ENCODE data around the gene SPOCK1. TPM values are rescaled to one million over a fixed set of nuclear protein-coding genes. Genes with fewer than 3 reads are reported as not detected.

The SPOCK1 gene
- total and polyA plus RNA-seq, 5 experiments from 2014 or later, result not detected

DNA sequence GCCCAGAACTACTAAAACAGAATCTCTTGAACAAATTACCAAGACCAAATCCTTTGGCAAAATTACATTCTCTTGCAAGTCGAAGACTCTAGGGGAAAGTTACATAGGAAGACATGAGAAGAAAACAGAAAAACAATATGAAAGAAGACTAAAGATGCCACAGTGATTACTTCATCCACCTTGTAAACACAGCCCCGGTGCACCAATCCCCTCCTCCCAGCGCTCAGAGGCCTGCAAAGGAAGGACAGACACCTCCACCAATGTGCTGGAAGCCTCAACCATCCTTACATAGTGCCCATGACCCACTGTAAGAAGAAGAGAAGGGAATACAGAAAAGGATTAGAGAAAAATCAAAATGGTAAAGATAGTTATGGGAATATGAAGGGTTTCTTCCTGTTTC, 218.5 kb downstream of the SPOCK1 start:
- POLR2A ChIA-PET, result no interaction called here
- Mint-ChIP-seq H3K36me3 (no peaks in the 10 kb centered on the region), H3K4me3 (no peak overlapping the region), H3K27ac (no peak overlapping the region), H3K4me1 (no peaks in the 10 kb centered on the region), H3K27me3 (peaks cover 0 to 25% (median 11%) of the 10 kb centered on the region in 5 donors), H3K9me3 (no peaks in the 10 kb centered on the region)
- no peak for DNase-seq
- ATAC-seq, result no peak

DNA sequence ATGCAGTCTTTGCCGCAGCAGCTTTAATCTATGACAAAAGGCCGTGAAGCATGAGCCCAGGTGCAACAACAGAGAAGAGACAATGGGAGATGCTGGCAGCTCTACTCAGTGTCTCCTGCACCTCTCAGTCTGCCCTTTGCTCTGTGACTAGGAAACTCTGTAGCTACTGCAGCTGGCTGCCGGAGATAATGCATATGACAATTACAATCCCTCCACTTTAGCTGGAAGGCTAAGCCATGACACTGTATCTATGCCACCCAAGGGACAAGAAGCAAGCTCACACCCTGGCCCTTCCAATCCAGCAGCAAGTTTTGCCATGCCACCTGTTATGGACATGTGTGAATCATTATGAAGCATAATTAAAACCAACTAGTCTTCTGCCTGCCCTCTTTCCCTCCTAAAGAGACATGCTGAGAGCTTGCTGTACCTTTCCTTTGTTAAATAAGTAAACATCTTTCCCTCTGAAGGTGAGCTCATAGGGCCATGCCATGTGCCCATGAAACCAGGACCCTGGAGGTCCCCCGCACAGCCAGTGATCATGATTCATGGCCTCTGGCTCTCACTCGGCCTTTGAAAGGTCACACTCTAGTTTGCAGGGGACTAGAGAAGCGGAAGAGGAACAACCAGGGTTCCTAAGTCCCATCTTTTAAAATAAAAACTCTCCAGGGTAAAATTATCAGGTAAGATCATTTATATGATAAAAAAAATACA, 219.4 kb downstream of the SPOCK1 start:
- DNase-seq (no peak), ATAC-seq (no peak)
- no peak overlapping the region for H3K4me3 Mint-ChIP-seq
- no peak overlapping the region for H3K27ac Mint-ChIP-seq
- H3K9me3 Mint-ChIP-seq, result no peaks in the 10 kb centered on the region
- H3K36me3 Mint-ChIP-seq, result no peaks in the 10 kb centered on the region
- POLR2A ChIA-PET, result no interaction called here
- H3K4me1 Mint-ChIP-seq, result no peaks in the 10 kb centered on the region
- peaks cover 0 to 25% (median 11%) of the 10 kb centered on the region in 5 donors for H3K27me3 Mint-ChIP-seq

DNA sequence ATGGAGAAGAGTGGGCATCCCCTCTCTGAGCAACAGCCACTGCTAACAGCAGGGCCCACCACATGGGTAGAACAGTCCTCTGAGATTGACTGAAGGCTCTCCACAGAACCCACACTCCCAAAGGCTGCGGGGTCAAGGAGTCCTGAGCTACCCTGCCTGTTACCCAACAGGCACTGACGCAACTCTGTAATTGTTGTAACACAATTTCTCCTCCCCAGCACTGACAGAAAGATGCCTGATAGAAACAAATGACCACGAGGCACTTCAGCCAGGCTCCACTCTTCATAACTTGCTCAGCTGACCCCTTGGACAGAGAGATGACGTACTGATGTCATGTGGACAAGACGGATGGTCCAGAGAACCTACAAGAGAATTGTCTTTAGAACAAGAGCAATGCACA, 220.7 kb downstream of the SPOCK1 start:
- peaks cover 0 to 16% (median 7%) of the 10 kb centered on the region in 5 donors for H3K27me3 Mint-ChIP-seq
- no peak overlapping the region for H3K27ac Mint-ChIP-seq
- no peak for DNase-seq
- no peaks in the 10 kb centered on the region for H3K4me1 Mint-ChIP-seq
- ATAC-seq, result no peak
- no peak overlapping the region for H3K4me3 Mint-ChIP-seq
- H3K36me3 Mint-ChIP-seq, result no peaks in the 10 kb centered on the region
- POLR2A ChIA-PET, result no interaction called here
- no peaks in the 10 kb centered on the region for H3K9me3 Mint-ChIP-seq

DNA sequence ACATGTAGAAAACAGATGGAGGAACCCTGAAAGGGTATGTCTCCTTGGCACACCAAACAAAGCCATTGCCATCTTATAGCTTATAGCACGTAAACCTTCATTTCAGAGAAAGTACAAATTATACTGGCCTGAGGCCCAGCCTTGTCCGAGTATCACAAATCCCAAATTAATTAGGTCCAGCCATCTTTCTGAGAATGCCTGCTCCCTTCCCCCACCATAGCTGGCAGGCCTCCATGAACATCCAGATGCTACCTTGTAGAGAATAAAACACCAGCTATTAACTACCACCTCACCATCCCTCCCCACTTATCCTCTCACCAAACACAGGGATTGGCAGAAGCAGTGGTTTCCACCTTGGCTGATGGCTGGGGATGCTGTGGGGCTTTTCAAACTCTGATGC, 224.0 kb downstream of the SPOCK1 start:
- H3K27me3 Mint-ChIP-seq, result peaks cover 0 to 16% (median 7%) of the 10 kb centered on the region in 5 donors

DNA sequence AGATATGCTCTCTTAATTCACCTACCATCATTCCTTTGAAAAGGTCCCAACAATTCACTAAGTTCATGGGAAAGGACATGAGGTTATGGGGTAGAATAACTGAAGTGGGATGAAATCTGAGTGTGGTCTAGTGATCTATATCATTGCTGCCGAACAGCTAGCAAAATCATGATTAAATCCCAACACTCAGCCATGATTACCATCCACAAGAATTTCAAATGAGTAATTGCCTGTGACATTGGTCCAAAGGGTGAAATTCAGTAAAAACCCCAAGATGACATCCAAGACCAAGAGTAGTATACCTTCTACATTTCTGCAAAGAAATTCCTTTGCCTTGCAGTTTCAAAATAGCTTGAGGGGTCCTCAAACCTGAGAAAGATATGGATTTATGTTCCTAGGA, 225.6 kb downstream of the SPOCK1 start:
- DNase-seq (no peak), ATAC-seq (no peak)
- Mint-ChIP-seq H3K4me1 (no peaks in the 10 kb centered on the region), H3K27me3 (peaks cover 0 to 11% (median 5%) of the 10 kb centered on the region in 5 donors), H3K9me3 (no peaks in the 10 kb centered on the region), H3K36me3 (no peaks in the 10 kb centered on the region), H3K4me3 (no peak overlapping the region), H3K27ac (no peak overlapping the region)
- POLR2A ChIA-PET, result no interaction called here

More for the DNA sequence above, 224.0 kb downstream of the SPOCK1 start:
- Mint-ChIP-seq H3K4me1 (no peaks in the 10 kb centered on the region), H3K9me3 (no peaks in the 10 kb centered on the region), H3K36me3 (no peaks in the 10 kb centered on the region), H3K4me3 (no peak overlapping the region), H3K27ac (no peak overlapping the region)
- POLR2A ChIA-PET, result no interaction called here
- ATAC-seq (no peak), DNase-seq (no peak)

DNA sequence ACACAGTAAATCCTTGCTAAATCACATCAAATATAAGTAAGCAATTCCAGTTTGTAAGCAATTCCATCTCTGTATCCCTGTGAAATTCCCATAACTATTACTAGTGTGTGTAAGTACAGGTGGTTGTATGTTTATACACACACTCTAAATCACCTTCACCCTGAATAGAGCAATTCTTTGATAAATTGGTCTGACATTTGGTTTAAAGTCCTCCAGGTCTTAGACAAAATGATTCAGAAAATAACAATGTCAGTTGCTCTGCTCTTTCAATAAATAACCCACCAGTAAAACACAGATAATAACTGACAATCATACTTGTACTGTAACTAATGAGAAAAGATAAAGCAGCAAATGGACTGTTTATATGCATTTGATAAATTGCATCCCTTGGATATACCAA, 226.3 kb downstream of the SPOCK1 start:
- no peaks in the 10 kb centered on the region for H3K9me3 Mint-ChIP-seq
- H3K27me3 Mint-ChIP-seq, result peaks cover 0 to 7% (median 2%) of the 10 kb centered on the region in 5 donors
- POLR2A ChIA-PET, result no interaction called here
- DNase-seq (no peak), ATAC-seq (no peak)
- H3K36me3 Mint-ChIP-seq, result no peaks in the 10 kb centered on the region
- H3K4me1 Mint-ChIP-seq, result no peaks in the 10 kb centered on the region
- no peak overlapping the region for H3K4me3 Mint-ChIP-seq
- no peak overlapping the region for H3K27ac Mint-ChIP-seq

DNA sequence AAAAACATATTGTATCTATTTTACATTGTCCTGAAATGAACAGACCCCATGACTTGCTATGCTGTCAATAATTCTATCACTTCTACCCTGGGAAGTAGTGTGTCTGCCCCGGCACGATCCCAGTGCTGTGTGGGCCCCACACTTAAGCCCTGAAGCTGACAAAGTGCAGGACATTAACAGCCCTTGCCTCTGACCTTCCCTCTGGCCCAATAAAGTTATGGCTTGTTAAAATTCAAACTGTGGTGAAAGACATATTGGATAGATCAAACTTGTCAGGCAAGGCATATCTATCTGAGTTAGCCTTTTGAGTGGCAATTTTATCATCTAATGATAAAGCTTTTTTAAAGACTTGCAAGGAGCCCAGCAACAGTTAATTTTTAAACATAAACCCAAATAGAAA, 229.2 kb downstream of the SPOCK1 start:
- no peaks in the 10 kb centered on the region for H3K9me3 Mint-ChIP-seq
- no peaks in the 10 kb centered on the region for H3K36me3 Mint-ChIP-seq
- H3K27ac Mint-ChIP-seq, result no peak overlapping the region
- no peak overlapping the region for H3K4me3 Mint-ChIP-seq
- no peak for ATAC-seq
- POLR2A ChIA-PET, result no interaction called here
- peaks cover 2 to 27% (median 4%) of the 10 kb centered on the region in 5 donors for H3K27me3 Mint-ChIP-seq
- no peak for DNase-seq
- no peaks in the 10 kb centered on the region for H3K4me1 Mint-ChIP-seq

DNA sequence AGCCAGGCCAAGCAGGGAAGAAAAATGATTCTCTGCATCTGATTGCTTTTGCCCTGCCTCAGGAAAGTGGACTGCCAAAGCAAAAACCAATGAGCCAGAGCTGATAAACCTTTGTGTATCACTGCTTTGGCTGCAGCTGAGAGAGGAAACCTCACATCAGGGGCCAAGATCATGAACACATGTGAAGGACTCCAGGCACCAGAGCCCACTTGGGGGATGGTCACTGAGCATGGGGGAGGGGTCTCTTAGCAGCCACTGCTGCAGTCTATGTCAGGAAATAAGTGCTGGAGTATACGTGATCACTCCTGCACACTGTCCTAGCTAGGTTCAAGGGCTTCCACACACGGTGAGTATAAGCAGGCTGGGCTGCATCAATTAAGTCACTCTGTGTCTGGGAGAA, 229.9 kb downstream of the SPOCK1 start:
- no peaks in the 10 kb centered on the region for H3K36me3 Mint-ChIP-seq
- no peaks in the 10 kb centered on the region for H3K9me3 Mint-ChIP-seq
- ATAC-seq (no peak), DNase-seq (no peak)
- POLR2A ChIA-PET, result no interaction called here
- no peak overlapping the region for H3K27ac Mint-ChIP-seq
- H3K4me3 Mint-ChIP-seq, result no peak overlapping the region
- H3K4me1 Mint-ChIP-seq, result no peaks in the 10 kb centered on the region
- H3K27me3 Mint-ChIP-seq, result peaks cover 2 to 27% (median 6%) of the 10 kb centered on the region in 5 donors

DNA sequence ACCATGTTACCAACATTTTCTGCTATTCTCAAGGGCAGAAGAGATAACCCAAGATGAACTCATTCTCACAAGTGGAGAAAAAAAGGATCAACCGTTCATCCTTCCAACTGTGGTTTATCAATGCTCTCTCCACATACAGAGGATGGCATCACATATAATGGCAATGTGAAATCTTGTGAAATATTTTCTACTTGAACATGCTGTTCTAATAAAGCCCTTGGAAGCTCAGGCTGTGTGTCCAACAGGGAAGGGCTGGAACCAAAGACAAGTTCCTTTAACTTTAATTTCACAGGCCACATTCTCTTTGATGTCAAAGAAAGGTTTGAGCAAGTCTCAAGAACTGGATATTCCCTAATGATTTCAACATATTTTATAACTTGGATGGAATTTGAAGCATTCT, 230.5 kb downstream of the SPOCK1 start:
- POLR2A ChIA-PET, result no interaction called here
- Mint-ChIP-seq H3K27me3 (peaks cover 2 to 27% (median 6%) of the 10 kb centered on the region in 5 donors), H3K36me3 (no peaks in the 10 kb centered on the region), H3K9me3 (no peaks in the 10 kb centered on the region), H3K27ac (no peak overlapping the region), H3K4me1 (no peaks in the 10 kb centered on the region), H3K4me3 (no peak overlapping the region)
- ATAC-seq, result no peak
- no peak for DNase-seq

DNA sequence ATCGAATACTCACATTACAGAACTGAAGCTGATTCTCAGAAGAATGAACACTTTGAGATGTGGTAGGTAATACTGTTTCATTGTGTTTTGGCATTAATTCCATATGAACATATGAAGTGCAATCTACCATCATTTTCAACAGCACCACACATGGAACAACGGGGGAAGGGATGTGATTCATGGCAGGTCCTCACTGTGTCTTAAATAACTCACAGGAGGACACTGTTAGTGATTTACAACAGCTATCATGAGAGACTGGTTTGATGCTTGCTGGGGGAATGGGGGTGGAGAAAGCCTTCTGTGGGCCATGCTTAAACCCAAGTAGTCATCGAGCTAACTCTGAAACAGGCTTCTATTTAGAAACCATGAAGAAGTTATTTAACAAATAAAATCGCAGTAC, 232.9 kb downstream of the SPOCK1 start:
- POLR2A ChIA-PET, result no interaction called here

DNA sequence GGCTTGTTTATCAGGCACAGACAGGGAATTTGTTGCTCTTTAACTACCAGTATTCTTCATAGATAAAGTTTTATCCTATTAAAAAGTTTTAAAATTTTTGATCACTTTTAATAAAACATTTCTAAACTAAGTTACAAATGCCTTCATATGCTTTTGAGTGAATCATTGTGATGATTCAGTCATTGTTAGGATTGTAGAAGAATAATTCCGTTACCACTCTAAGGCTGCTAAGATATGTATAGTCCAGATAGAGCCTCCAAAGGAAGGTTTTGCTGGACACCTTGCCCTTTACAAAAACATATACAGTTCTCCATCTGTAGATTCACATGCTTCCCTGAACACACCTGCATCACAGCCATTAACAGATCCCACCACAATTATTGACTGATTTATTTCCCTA, 233.7 kb downstream of the SPOCK1 start:
- Mint-ChIP-seq H3K9me3 (no peaks in the 10 kb centered on the region), H3K4me1 (no peaks in the 10 kb centered on the region), H3K36me3 (no peaks in the 10 kb centered on the region), H3K4me3 (no peak overlapping the region), H3K27ac (no peak overlapping the region), H3K27me3 (peaks cover 2 to 27% (median 8%) of the 10 kb centered on the region in 5 donors)
- POLR2A ChIA-PET, result no interaction called here
- DNase-seq (no peak), ATAC-seq (no peak)

More for the DNA sequence above, 232.9 kb downstream of the SPOCK1 start:
- Mint-ChIP-seq H3K36me3 (no peaks in the 10 kb centered on the region), H3K9me3 (no peaks in the 10 kb centered on the region), H3K4me1 (no peaks in the 10 kb centered on the region), H3K27me3 (peaks cover 2 to 27% (median 9%) of the 10 kb centered on the region in 5 donors), H3K4me3 (no peak overlapping the region), H3K27ac (no peak overlapping the region)
- DNase-seq, result no peak
- no peak for ATAC-seq

DNA sequence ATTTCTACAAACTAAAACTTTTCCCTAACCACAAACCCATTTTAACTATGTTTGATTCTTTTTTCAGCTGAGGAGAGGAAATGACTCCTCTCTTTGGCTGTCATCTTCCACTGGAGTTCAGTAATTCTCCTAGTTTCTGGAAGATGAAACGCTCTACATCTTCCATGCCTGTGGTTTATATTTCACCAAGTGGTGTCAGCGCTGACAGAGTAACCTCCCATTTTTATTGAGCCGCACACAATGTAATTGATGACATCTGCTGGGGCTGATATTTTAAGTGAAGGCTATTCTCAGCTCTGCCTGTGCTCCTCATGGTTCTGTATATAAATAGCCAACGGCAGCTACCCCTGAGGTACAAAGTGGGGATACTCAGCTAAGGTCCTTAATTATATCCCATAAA, 234.6 kb downstream of the SPOCK1 start:
- Mint-ChIP-seq H3K27ac (no peak overlapping the region), H3K4me1 (no peaks in the 10 kb centered on the region), H3K9me3 (no peaks in the 10 kb centered on the region), H3K36me3 (no peaks in the 10 kb centered on the region), H3K4me3 (no peak overlapping the region), H3K27me3 (peaks cover 2 to 27% (median 8%) of the 10 kb centered on the region in 5 donors)
- DNase-seq, result no peak
- no peak for ATAC-seq
- POLR2A ChIA-PET, result no interaction called here

DNA sequence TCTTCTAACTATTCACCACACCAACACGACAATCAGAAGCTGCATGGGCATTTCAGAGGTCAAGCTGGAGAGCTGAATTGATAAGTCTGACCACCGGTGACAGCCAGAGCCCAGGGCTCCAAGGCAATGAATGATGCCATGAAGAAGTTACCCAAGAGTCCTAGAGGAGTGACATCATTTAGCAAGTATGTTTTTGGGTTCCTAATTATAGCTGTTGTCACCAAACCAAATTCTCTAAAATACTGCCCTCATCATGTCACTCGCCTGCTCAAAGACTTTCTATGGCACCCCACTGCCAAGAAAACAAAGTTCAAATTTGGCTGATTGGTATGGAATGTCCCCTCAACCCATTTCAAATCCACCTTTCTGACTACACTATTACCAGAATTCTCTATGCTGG, 235.1 kb downstream of the SPOCK1 start:
- Mint-ChIP-seq H3K9me3 (peaks cover 0 to 2% (median 0%) of the 10 kb centered on the region in 9 donors), H3K4me3 (no peak overlapping the region), H3K27ac (no peak overlapping the region), H3K4me1 (no peaks in the 10 kb centered on the region), H3K27me3 (peaks cover 2 to 27% (median 10%) of the 10 kb centered on the region in 5 donors), H3K36me3 (no peaks in the 10 kb centered on the region)
- DNase-seq, result no peak
- POLR2A ChIA-PET, result no interaction called here
- ATAC-seq, result no peak

DNA sequence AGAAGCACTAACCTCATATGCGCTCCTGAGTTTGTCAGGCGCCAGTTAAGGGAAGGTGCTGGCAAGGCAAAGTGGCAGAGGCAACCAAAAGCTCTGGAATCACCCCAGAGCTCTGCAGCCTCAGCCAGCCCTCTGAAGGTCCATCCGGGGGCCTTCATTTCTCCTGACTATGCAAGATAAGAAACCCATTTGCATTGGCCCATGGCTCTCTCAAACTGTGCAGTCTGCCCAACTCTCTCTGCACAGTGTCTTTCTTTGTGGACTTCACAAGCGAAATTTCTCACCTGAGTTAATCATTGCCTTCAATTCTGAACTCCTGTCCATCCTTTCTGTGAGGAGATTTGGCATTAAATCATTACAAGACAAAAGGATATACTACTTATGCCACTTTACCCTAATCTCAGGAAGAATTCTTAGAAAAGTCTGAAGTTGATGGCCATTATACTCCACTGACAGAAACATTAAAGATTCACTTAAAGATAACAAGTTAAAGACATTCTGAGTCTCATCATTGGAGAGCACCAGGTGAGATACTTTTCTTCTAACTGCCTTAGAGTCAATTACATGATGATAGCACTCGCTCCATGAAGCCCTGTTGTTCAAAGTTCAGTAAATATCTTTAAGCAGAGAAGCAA, 235.6 kb downstream of the SPOCK1 start:
- Mint-ChIP-seq H3K4me1 (no peaks in the 10 kb centered on the region), H3K4me3 (no peak overlapping the region), H3K27ac (no peak overlapping the region), H3K9me3 (peaks cover 0 to 6% (median 0%) of the 10 kb centered on the region in 9 donors), H3K27me3 (peaks cover 2 to 27% (median 11%) of the 10 kb centered on the region in 5 donors), H3K36me3 (no peaks in the 10 kb centered on the region)
- DNase-seq, result no peak
- no peak for ATAC-seq
- POLR2A ChIA-PET, result no interaction called here
